OCI-LY7 (cell line): ENCODE data around the gene ZNF407. TPM values are rescaled to one million over a fixed set of nuclear protein-coding genes. Genes with fewer than 3 reads are reported as not detected.

Experiments used
- BruUV-seq: library from RNA; stranded (reverse); fragments of 400-500 nt; replicated peaks from 2 replicates; lab custom pipeline; 2021; lab: Mats Ljungman, UMichigan
- CTCF ChIA-PET: fragments of 300-600 bp; sonication (Branson Sonifier 250); formaldehyde crosslinking; loops from one replicate; lab custom pipeline; 2022; ENCODE audit warnings: antibody characterized with exemption; ENCODE audit not compliant: unreplicated experiment; lab: Charles Lee
- POLR2A ChIA-PET: fragments of 300-600 bp; sonication (Branson Sonifier 250); formaldehyde crosslinking; loops from one replicate; lab custom pipeline; 2022; ENCODE audit warnings: antibody characterized with exemption; lab: Charles Lee
- DNase-seq: peaks from one replicate; pipeline ENCODE4 v3.0.0-alpha.2; 2015; ENCODE audit warnings: low spot score
- H2AFZ ChIP-seq: fragments of 200-600 bp; sonication (generic), shearing (Covaris generic); 2 replicates; pipeline ENCODE4 v1.6.1; 2014; ENCODE audit warnings: mild to moderate bottlenecking, antibody characterized with exemption, low read length, moderate library complexity
- H3K27ac ChIP-seq: fragments of 200-600 bp; sonication (generic); 2 replicates; pipeline ENCODE4 v1.5.1; 2014; ENCODE audit warnings: mixed run types, low read depth, mild to moderate bottlenecking, moderate library complexity, low read length, inconsistent platforms; ENCODE audit not compliant: poor library complexity, severe bottlenecking
- H3K36me3 ChIP-seq: fragments of 200-600 bp; sonication (generic); 2 replicates; pipeline ENCODE4 v1.6.1; 2014; ENCODE audit warnings: mild to moderate bottlenecking, antibody characterized with exemption, low read length, moderate library complexity, mixed read lengths; ENCODE audit not compliant: insufficient read depth
- H3K4me1 ChIP-seq: fragments of 200-600 bp; sonication (generic); 2 replicates; pipeline ENCODE4 v1.5.1; 2014; ENCODE audit warnings: mild to moderate bottlenecking, low read length; ENCODE audit not compliant: insufficient read depth, poor library complexity, severe bottlenecking
- H3K4me2 ChIP-seq: fragments of 200-600 bp; sonication (generic); 2 replicates; pipeline ENCODE4 v1.6.1; 2014; ENCODE audit warnings: mild to moderate bottlenecking, low read length
- H3K4me3 ChIP-seq: fragments of 200-600 bp; sonication (generic); 2 replicates; pipeline ENCODE4 v1.5.1; 2014; ENCODE audit warnings: mild to moderate bottlenecking, low read depth, low read length; ENCODE audit not compliant: poor library complexity, severe bottlenecking
- H3K79me2 ChIP-seq: fragments of 200-600 bp; sonication (generic); 2 replicates; pipeline ENCODE4 v1.6.1; 2016; ENCODE audit warnings: low read depth, mild to moderate bottlenecking, low read length, moderate library complexity, mixed read lengths; ENCODE audit not compliant: insufficient read depth
- H3K9me2 ChIP-seq: fragments of 200-600 bp; sonication (generic); 2 replicates; pipeline ENCODE4 v1.6.1; 2016; ENCODE audit warnings: mild to moderate bottlenecking, low read length, mixed read lengths; ENCODE audit not compliant: insufficient read depth
- H3K9me3 ChIP-seq: fragments of 200-600 bp; sonication (generic); 2 replicates; pipeline ENCODE4 v1.6.1; 2014; ENCODE audit warnings: mild to moderate bottlenecking, mixed run types, low read length, mixed read lengths
- H4K20me1 ChIP-seq: fragments of 200-600 bp; sonication (generic); 2 replicates; pipeline ENCODE4 v1.6.1; 2014; ENCODE audit warnings: mild to moderate bottlenecking, antibody characterized with exemption, low read length, moderate library complexity, mixed read lengths; ENCODE audit not compliant: insufficient read depth
- CTCF ChIP-seq: fragments of 200-600 bp; sonication (generic); conservative IDR thresholded peaks from 2 replicates; pipeline ENCODE4 v1.5.1; 2014; ENCODE audit warnings: mild to moderate bottlenecking, antibody characterized with exemption, low read length, moderate library complexity, mixed read lengths
- EZH2phosphoT487 ChIP-seq: fragments of 200-600 bp; sonication (generic); IDR thresholded peaks from 2 replicates; pipeline ENCODE4 v1.6.1; 2018; ENCODE audit warnings: low read depth, borderline replicate concordance, mild to moderate bottlenecking, mixed run types, antibody characterized with exemption, low read length, moderate library complexity, mixed read lengths
- intact Hi-C: fragments of 100-400 bp; cut with micrococcal nuclease; formaldehyde crosslinking; loops from one replicate; pipeline ENCODE4 v1.10.0; 2022; ENCODE audit not compliant: unreplicated experiment
- total RNA-seq, 2 experiments: library from RNA; depleted of rRNA in 1 of 2; stranded (reverse); fragments of >200 nt in 1 of 2; shearing (Covaris generic) in 1 of 2; gene quantifications; 2 replicates each; pipeline ENCODE4 v1.2.3, GENCODE V29; 2014 to 2022

The ZNF407 gene
- total RNA-seq, 2 experiments from 2014 or later: 8.9 to 11.9 TPM

- no peaks in the 10 kb centered on the region for H4K20me1 ChIP-seq
- H3K4me2 ChIP-seq: no peak overlapping the region
- intact Hi-C loops: no loop called here
- H3K36me3 ChIP-seq: no peaks in the 10 kb centered on the region
- no peaks in the 10 kb centered on the region for H3K9me3 ChIP-seq
- H3K27ac ChIP-seq: no peak overlapping the region
- ChIA-PET POLR2A (no interaction called here), CTCF (no interaction called here)
- no peak overlapping the region for H3K4me3 ChIP-seq
- no peaks in the 10 kb centered on the region for H3K4me1 ChIP-seq
- H3K79me2 ChIP-seq: no peaks in the 10 kb centered on the region
- no peak for DNase-seq
- no TSS peak for BruUV-seq
- no peak for TF ChIP-seq EZH2phosphoT487
- no peak for TF ChIP-seq CTCF
- no peaks in the 10 kb centered on the region for H3K9me2 ChIP-seq
- no peak overlapping the region for H2AFZ ChIP-seq
Observed at GRCh38 chr18:74982946-74983635, 385.4 kb downstream of the ZNF407 start.

DNA sequence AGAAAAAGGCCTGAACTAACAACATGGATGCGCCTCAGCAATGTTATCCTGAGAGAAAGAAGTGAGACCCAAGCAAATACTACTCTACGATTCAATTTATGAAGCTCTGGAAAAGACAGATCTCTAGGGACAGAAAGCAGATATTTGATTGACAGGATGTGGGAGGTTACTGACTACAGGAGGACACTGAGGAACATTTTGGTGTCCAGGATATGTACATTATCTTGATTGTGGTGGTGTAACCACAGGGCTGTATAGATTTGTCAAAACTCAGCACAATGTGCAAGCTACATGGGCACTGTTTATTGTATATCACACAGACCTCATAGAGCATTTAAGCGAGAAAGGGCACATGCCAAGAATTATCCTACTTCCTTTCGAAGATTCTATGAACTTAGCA, 391.5 kb downstream of the ZNF407 start:
- POLR2A ChIA-PET: no interaction called here

More for the DNA sequence above, 391.5 kb downstream of the ZNF407 start:
- Histone ChIP-seq H4K20me1 (no peaks in the 10 kb centered on the region), H2AFZ (no peak overlapping the region), H3K9me3 (no peaks in the 10 kb centered on the region), H3K79me2 (no peaks in the 10 kb centered on the region), H3K4me3 (no peak overlapping the region), H3K27ac (no peak overlapping the region), H3K36me3 (no peaks in the 10 kb centered on the region), H3K4me2 (no peak overlapping the region), H3K4me1 (no peaks in the 10 kb centered on the region), H3K9me2 (no peaks in the 10 kb centered on the region)
- CTCF ChIA-PET: no interaction called here
- BruUV-seq: no TSS peak
- TF ChIP-seq EZH2phosphoT487 (no peak), CTCF (no peak)
- no peak for DNase-seq
- intact Hi-C loops: no loop called here
